ENCODE data around the gene CBX3. TPM values are rescaled to one million over a fixed set of nuclear protein-coding genes. Genes with fewer than 3 reads are reported as not detected.
A peak's percentile ranks its signal among the peaks of the same experiment; 100 is the strongest.

CBX3 gene
- total and polyA plus RNA-seq, 10 of the 15 experiments (the other 5 are each of a cell fraction or from before 2014, with no cell fraction given): 153 to 307 (median 225) TPM

DNA sequence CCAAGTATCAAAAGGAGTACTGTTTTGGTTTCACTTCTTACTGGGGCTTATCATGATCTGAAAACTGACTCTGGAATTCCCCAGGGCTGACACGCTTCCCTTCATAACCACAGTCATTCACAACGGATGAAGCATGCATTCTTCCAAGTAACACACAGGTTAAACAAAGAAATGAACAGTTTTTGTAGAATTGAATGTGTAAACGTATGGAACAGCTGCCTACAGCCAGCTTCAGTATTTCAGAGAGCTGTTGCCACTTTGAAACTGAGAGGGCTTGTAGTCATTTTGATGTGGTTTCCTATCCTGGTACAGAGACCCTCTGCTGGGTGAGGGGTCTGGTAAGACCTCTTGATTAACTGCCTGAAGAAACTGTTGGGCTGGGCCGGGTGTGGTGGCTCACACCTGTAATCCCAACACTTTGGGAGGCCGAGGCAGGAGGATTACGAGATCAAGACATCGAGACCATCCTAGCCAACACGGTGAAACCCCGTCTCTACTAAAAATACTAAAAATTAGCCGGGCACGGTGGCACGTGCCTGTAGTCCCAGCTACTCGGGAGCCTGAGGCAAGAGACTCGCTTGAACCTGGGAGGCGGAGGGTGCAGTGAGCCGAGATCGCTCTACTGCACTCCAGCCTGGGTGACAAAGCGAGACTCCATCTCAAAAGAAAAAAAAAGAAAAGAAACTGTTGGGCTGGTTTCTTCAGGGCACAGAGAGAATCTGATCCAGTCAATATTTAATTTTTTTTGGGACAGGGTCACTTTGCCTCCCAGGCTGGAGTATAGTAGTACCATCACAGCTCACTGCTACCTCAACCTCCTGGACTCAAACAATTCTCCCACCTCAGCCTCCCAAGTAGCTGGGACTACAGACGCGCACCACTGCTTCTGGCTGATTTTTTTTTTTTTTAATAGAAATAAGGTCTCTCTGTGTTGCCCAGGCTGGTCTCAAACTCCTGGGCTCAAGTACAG lies 44.8 kb upstream of the CBX3 start (continued):
- TF ChIP-seq E2F4 (IDR thresholded peaks at IDR 0.05; ENCODE audit: low read depth, low read length): no peak
- TF ChIP-seq, protein P1, sequence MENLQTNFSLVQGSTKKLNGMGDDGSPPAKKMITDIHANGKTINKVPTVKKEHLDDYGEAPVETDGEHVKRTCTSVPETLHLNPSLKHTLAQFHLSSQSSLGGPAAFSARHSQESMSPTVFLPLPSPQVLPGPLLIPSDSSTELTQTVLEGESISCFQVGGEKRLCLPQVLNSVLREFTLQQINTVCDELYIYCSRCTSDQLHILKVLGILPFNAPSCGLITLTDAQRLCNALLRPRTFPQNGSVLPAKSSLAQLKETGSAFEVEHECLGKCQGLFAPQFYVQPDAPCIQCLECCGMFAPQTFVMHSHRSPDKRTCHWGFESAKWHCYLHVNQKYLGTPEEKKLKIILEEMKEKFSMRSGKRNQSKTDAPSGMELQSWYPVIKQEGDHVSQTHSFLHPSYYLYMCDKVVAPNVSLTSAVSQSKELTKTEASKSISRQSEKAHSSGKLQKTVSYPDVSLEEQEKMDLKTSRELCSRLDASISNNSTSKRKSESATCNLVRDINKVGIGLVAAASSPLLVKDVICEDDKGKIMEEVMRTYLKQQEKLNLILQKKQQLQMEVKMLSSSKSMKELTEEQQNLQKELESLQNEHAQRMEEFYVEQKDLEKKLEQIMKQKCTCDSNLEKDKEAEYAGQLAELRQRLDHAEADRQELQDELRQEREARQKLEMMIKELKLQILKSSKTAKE (IDR thresholded peaks at IDR 0.05; ENCODE audit: low read depth, poor library complexity, severe bottlenecking): no peak
- no peak for TF ChIP-seq RBBP5 (conservative IDR thresholded peaks at IDR 0.05)
- no peak for TF ChIP-seq EGR1 (IDR thresholded peaks at IDR 0.05; ENCODE audit: borderline replicate concordance in 1 of 2, low read depth in 2 of 2, low read length in 2 of 2)
- TF ChIP-seq CEBPB (IDR thresholded peaks at IDR 0.05; ENCODE audit: borderline replicate concordance in 1 of 2, low read depth in 2 of 2, low read length in 2 of 2): no peak
- TF ChIP-seq ASH2L (IDR thresholded peaks at IDR 0.05; ENCODE audit: borderline replicate concordance, low read depth): no peak
- peak; percentile 94 to 95 for TF ChIP-seq IKZF2 (IDR thresholded peaks at IDR 0.05)
- TF ChIP-seq JUNB (IDR thresholded peaks at IDR 0.05): peak; percentile 54; the same call in 1 of the 2 replicates
- TF ChIP-seq CREB1 (IDR thresholded peaks at IDR 0.05; ENCODE audit: low read depth): 0 out of 2 replicates have a peak, but pooled peaks have one; percentile 40
- TF ChIP-seq SUZ12 (IDR thresholded peaks at IDR 0.05; ENCODE audit: unreplicated experiment): no peak
- no peak for TF ChIP-seq NR2C1 (IDR thresholded peaks at IDR 0.05)
- 0 out of 2 replicates have a peak, but pooled peaks have one; percentile 40 for TF ChIP-seq LARP7 (IDR thresholded peaks at IDR 0.05)
- no peak for TF ChIP-seq CEBPZ (IDR thresholded peaks at IDR 0.05; ENCODE audit: low read depth, low read length)
- TF ChIP-seq CHD2 (IDR thresholded peaks at IDR 0.05; ENCODE audit: borderline replicate concordance, low read depth, low read length): no peak
- TF ChIP-seq NFYB (IDR thresholded peaks at IDR 0.05; ENCODE audit: insufficient read depth, low read depth, low read length): no peak
- peak; percentile 60; the same call in 1 of the 2 replicates for TF ChIP-seq ZNF687 (IDR thresholded peaks at IDR 0.05)

All from GM12878 (cell line).